Medulla oblongata (tissue), 1 donor: ENCODE results near the gene FMC1.
"Not testable (repeated sequence)": the region's sequence is repeated elsewhere in the genome, so short reads cannot be mapped to it uniquely, and the experiment has no call there.

Experiments used
- DNase-seq: peaks from one replicate; pipeline ENCODE4 v3.0.0-alpha.2; 2015; ENCODE audit errors: extremely low spot score

The FMC1 gene

DNA sequence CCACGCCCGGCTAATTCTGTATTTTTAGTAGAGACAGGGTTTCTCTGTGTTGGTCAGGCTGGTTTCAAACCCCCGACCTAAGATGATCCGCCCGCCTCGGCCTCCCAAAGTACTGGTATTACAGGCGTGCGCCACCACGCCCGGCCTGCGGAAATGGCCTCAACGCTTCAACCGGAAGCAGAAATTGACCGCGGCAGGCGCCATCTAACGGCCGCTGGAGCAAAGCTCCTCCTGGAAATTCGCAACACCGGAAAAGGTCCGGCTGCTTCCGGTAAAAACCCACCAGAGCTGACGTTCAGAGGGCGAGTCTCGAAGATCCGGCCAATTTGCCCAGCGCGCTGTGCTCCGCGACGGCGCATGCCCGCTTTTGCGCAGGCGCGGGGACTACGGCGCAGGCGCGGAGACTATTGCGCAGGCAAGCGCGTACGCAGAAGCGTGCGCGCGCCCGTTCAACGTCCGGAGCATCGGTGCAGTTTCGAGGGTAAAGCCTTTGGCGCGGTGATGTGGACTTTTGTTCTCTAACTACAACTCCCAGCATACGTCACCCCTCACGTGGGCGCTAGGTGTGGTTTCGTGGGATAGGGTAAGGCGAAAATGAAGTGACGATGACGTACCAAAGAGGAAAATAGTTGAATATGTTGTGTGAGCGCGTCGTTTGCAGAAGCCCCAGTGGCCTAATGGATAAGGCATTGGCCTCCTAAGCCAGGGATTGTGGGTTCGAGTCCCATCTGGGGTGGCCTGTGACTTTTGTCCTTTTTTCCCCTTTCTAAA is 915 bp upstream of the FMC1 start:
- peak; percentile 100 for DNase-seq

GRCh38 chr7:139340808-139341057 is 404 bp upstream of the FMC1 start:
- no peak for DNase-seq

DNA sequence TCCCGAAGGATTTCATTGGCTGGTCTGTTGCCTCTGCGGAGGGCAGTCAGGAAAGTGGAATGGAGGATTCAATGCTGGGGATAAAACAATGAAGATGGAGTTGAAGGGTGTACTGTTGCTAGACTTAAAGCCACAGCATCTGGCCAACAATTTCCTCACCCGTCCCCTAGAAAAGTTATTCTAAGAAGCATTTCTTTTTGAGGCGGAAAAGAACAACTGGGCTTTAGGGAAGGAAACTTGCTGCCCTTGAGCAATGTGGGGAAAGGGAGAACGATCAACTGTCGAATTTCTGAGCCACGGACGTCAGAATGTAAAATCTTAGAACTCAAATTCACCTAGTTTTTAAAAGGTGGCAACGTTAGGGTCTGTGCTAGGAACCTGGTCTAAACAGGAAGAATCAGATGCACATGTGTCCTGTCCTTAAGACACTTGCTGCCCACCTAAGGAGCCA is 664 bp downstream of the FMC1 start:
- DNase-seq: no peak

DNA sequence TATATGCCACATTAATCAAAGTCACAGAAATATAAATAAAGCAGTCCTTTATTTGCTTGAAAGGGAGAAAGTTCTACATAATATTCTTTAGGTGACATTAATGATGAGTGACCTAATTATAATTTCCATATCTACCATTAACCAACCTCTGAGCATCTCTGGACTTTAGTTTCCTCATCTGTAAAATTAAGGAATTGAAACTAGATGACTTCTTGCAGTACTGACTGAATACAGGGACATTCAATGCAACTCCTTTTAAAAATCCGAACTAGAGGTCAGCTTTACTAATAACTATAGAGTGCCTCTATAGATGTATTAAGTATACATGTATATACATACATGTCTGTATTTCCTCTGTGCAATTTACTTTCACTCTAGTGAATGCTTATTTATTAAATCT is 3.9 kb downstream of the FMC1 start:
- DNase-seq: no peak

DNA sequence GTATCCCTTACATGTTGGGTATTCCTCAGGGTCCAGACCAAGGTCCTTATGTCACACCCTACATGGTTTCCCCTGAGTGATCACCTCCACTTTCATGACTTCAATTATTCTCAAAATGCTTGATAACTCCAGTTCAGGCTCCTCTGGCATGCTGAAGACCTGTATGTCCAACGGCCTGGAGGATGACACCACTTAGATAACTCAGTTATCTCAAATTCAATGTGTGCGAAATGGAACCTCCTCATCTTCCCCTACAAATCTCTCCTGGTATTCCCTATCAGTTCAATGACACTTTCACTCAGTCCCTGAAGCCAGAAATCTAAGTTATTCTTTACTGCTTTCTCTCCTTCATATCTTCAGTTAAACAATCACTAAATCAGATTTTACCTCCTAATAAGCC is 9.9 kb downstream of the FMC1 start:
- DNase-seq: no peak

- DNase-seq: no peak
Measured at GRCh38 chr7:139354729-139355128, 13.6 kb downstream of the FMC1 start.

- DNase-seq: no peak
Measured at GRCh38 chr7:139355320-139355719, 14.2 kb downstream of the FMC1 start.

GRCh38 chr7:139357729-139358506 is 16.8 kb downstream of the FMC1 start:
- not testable (repeated sequence) for DNase-seq

GRCh38 chr7:139358541-139359365 is 17.6 kb downstream of the FMC1 start:
- no peak for DNase-seq

GRCh38 chr7:139359366-139360209 is 18.5 kb downstream of the FMC1 start, which contains the start of gene LUC7L2:
Gene LUC7L2 (plus strand): TSS chr7:139359894. CDS start chr7:139360262, 368 bp downstream.
- peak; percentile 99 for DNase-seq

DNA sequence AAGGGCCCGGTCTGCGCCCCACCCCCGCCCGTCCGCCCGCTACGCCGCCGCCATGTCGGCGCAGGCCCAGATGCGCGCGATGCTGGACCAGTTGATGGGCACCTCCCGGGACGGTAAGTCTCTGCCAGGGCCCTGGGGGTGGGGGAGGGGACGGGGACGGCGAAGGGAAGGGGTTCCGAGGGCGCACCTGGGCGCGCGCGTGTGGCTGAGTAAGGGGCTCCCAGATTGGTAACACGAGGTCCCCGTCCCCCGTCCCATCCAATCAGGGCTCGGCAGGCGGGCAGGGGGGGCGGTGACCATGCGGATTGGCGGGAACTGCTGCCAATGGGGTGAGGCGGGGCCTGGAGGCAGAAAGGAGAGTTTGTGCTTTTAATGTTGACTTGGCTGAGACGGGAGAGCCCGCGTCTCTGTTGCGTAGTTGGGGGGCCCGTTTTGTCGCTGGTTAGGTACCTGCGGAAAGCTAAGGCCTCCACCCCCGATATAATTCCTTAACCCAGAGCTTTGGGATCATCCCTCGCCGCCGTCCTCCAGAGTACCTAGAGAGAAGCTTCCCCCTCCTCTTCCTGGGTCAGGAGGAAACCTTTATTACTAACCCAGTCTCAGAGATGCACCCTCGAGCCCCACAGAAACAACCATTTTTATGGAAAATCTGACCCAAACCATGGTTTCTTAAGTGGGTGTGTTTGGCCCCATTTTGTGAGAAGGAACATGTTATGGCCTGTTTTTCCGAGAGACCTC is 19.2 kb downstream of the FMC1 start:
- peak; percentile 97 for DNase-seq

- DNase-seq: no peak
Measured at GRCh38 chr7:139360948-139361307, 19.8 kb downstream of the FMC1 start.

DNA sequence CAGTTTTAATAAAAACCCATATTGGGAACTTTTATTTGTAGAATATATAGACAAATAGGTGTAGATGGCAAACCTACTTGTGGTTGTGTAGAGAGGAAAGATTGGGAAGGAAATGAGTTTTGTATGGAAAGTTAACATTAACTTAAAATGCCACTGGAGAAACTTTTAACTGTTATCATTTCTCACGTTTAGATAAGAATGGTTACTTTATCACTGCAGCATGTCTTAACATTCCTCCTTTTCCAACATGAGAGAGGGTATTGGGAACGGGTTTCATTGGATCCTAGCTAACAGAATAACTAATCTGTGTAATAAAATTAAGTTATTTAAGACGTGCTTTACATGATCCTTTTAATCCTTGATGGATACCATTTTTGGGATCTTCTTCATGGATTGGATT is 20.4 kb downstream of the FMC1 start:
- no peak for DNase-seq

DNA sequence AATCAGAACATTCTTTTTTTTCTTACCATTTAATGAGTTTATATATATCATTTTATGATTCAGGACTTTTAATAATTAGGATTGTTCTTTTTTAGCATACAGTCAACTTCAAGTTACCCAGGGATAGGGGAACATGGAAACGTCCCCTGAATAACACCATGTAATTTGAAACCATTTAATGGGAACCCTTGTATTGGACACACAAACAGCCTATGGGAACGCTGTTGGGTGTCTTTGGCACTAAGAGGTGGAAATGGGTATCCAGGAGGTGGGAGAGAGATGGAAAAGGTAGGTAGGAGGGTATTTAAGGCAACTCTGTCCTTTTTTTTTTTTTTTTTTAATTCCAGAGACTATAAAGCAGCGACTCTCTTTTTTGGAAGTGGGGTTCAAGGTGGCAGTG is 21.2 kb downstream of the FMC1 start:
- DNase-seq: no peak

- no peak for DNase-seq
Measured at GRCh38 chr7:139362981-139363380, 21.8 kb downstream of the FMC1 start.

DNA sequence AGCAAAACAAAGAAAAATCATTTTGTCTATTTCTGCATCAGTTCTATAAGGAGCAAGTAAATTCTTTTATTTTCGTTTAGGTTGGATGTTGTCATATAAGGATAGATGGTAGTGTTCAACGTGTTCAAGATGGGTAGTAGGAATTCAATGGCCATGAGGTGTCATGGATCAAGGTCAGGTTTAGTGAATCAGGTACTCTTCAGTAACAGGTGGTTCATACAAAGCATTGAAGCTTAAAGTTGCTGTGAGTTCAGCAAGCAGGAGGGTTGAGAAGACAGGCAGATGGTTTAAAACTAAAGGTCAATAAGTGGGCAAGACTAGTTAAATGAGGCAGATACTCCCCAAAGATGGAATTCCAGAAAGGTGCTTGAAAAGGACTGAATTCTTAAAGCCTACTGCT is 24.2 kb downstream of the FMC1 start:
- no peak for DNase-seq

DNA sequence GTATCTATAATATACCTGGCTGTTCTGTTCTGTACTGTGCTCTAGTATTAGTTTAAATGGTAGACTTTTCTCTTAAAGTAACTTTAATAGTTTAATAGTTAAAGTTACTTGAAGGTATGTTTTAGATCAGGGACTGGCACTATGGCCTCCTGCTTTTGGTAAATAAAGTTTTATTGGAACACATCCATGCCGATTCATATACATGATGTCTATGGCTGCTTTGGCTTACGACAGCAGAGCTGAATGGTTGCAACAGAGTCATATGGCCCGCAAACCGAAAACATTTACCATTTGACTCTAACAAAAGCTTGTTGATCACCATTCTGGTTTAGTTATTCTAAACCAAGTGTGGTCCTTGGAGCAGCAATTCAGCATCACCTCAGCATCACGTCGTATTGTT is 25.3 kb downstream of the FMC1 start:
- no peak for DNase-seq

DNA sequence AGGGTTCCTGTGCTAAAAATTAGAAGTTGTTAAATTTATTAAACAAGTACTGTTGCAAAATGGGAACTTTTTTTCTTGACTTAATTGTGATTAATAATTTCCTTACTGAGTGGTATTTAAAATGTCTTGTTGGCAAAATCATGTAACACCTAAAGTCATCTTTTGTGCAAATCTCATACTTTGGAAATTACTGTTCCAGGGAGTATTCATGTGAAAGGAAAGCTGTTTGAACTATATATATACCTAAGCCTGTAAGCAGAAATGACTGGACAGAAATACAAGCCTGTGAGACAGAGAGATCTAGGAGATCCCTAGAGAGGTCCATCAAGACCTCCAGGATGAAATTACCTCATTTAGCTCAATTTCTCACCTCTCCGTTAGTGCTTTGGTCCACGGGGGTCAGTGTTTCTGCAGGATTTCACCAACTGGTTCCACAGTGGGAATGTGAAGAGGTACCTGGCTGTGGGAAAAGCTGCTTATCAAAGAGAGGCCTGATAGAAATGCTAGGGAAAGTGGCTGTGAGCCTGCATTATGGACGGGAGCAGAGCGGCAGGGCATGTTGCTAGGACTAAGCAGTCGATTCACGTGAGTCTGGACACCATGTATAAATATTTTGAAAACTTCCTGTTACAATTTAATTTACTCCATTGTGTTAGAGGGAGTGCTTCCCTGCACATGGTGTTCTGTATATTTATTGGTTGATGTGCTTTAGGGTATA is 26.5 kb downstream of the FMC1 start:
- no peak for DNase-seq

GRCh38 chr7:139370301-139370942 is 29.3 kb downstream of the FMC1 start:
- DNase-seq: peak; percentile 45

GRCh38 chr7:139370943-139371313 is 29.8 kb downstream of the FMC1 start:
- no peak for DNase-seq
